Cerebellar nuclear complex (tissue), 1 donor: ENCODE data around the gene VIPR2.

Experiments used
- DNase-seq, 2 experiments: peaks; one replicate each; lab custom pipeline; 2025; lab: John Stamatoyannopoulos, UW

Gene VIPR2

GRCh38 chr7:159039716-159040115 lies 105.0 kb downstream of the VIPR2 start:
- DNase-seq: no peak

GRCh38 chr7:159038066-159038465 lies 106.6 kb downstream of the VIPR2 start:
- DNase-seq: no peak

GRCh38 chr7:159036916-159037605 lies 107.6 kb downstream of the VIPR2 start:
- DNase-seq: no peak

- DNase-seq: no peak
Observed at GRCh38 chr7:159035571-159036073, 109.0 kb downstream of the VIPR2 start.

- no peak for DNase-seq
Observed at GRCh38 chr7:159034988-159035387, 109.7 kb downstream of the VIPR2 start.

GRCh38 chr7:159034394-159034793 lies 110.3 kb downstream of the VIPR2 start:
- no peak for DNase-seq

GRCh38 chr7:159033956-159034355 lies 110.7 kb downstream of the VIPR2 start:
- no peak for DNase-seq

GRCh38 chr7:159033473-159033825 lies 111.2 kb downstream of the VIPR2 start:
- DNase-seq: no peak

- no peak for DNase-seq
Observed at GRCh38 chr7:159032753-159033472, 111.8 kb downstream of the VIPR2 start.

- no peak for DNase-seq
Observed at GRCh38 chr7:159032322-159032721, 112.3 kb downstream of the VIPR2 start.

- no peak for DNase-seq
Observed at GRCh38 chr7:159031750-159032149, 112.9 kb downstream of the VIPR2 start.

- DNase-seq: no peak
Observed at GRCh38 chr7:159031135-159031701, 113.4 kb downstream of the VIPR2 start.

- no peak for DNase-seq
Observed at GRCh38 chr7:159030490-159031134, 114.1 kb downstream of the VIPR2 start.

GRCh38 chr7:159028508-159029401 lies 115.9 kb downstream of the VIPR2 start:
- DNase-seq: no peak

- DNase-seq: no peak
Observed at GRCh38 chr7:159027789-159028507, 116.7 kb downstream of the VIPR2 start.

- DNase-seq: no peak
Observed at GRCh38 chr7:159027056-159027788, 117.4 kb downstream of the VIPR2 start.

- no peak for DNase-seq
Observed at GRCh38 chr7:159026271-159027055, 118.2 kb downstream of the VIPR2 start.

GRCh38 chr7:159025161-159025779 lies 119.4 kb downstream of the VIPR2 start:
- no peak for DNase-seq
